GM23338 (cell line): ENCODE data around the gene ACYP1. TPM values are rescaled to one million over a fixed set of nuclear protein-coding genes. Genes with fewer than 3 reads are reported as not detected.

Experiments
- ATAC-seq: fragments of 200-7000 bp; cut with Tn5 transposase; 3 replicates; pipeline ENCODE4 v1.9.1; 2020
- DNase-seq: peaks from one replicate; pipeline ENCODE4 v3.0.0-alpha.2; 2015; ENCODE audit warnings: low spot score
- H2AFZ ChIP-seq: fragments of 200-600 bp; sonication (generic); 2 replicates; pipeline ENCODE4 v1.8.0; 2016; ENCODE audit warnings: antibody characterized with exemption, mild to moderate bottlenecking, moderate library complexity
- H3F3A ChIP-seq: fragments of 200-600 bp; sonication (generic); replicated peaks from 2 replicates; pipeline ENCODE4 v1.8.0; 2017; ENCODE audit warnings: antibody characterized with exemption, mixed run types, low read depth
- H3K27ac ChIP-seq: fragments of 200-600 bp; sonication (generic); 2 replicates; pipeline ENCODE4 v1.6.1; 2016; ENCODE audit warnings: low read depth
- H3K27me3 ChIP-seq: fragments of 200-600 bp; sonication (generic); 2 replicates; pipeline ENCODE4 v1.8.0; 2016; ENCODE audit warnings: mild to moderate bottlenecking, mixed run types, moderate library complexity; ENCODE audit not compliant: insufficient read depth
- H3K36me3 ChIP-seq: fragments of 200-600 bp; sonication (generic); 2 replicates; pipeline ENCODE4 v1.8.0; 2016; ENCODE audit warnings: mild to moderate bottlenecking; ENCODE audit not compliant: insufficient read depth
- H3K4me1 ChIP-seq: fragments of 200-600 bp; sonication (generic); 2 replicates; pipeline ENCODE4 v1.8.0; 2016; ENCODE audit warnings: mild to moderate bottlenecking, moderate library complexity; ENCODE audit not compliant: insufficient read depth
- H3K4me2 ChIP-seq: fragments of 200-600 bp; sonication (generic); 2 replicates; pipeline ENCODE4 v1.7.1; 2017; ENCODE audit warnings: mixed run types
- H3K4me3 ChIP-seq: fragments of 200-600 bp; sonication (generic); 2 replicates; pipeline ENCODE4 v1.6.1; 2016; ENCODE audit warnings: mixed run types
- H3K79me2 ChIP-seq: fragments of 200-600 bp; sonication (generic); replicated peaks from 2 replicates; pipeline ENCODE4 v1.8.0; 2017; ENCODE audit warnings: mild to moderate bottlenecking; ENCODE audit not compliant: insufficient read depth
- H3K9me2 ChIP-seq: fragments of 200-600 bp; sonication (generic); 2 replicates; pipeline ENCODE4 v1.8.0; 2017; ENCODE audit not compliant: insufficient read depth
- H4K20me1 ChIP-seq: fragments of 200-600 bp; sonication (generic); replicated peaks from 2 replicates; pipeline ENCODE4 v1.8.0; 2017; ENCODE audit warnings: mild to moderate bottlenecking; ENCODE audit not compliant: insufficient read depth
- H3K27ac Mint-ChIP-seq: 2 replicates; pipeline ENCODE4 v1.8.0; 2020; ENCODE audit warnings: inconsistent platforms, mild to moderate bottlenecking, moderate library complexity, mixed read lengths
- H3K27me3 Mint-ChIP-seq: 3 replicates; pipeline ENCODE4 v1.8.0; 2022; ENCODE audit warnings: low read depth, mild to moderate bottlenecking, moderate library complexity, mixed read lengths, inconsistent platforms; ENCODE audit not compliant: insufficient read depth, poor library complexity
- H3K36me3 Mint-ChIP-seq: 3 replicates; pipeline ENCODE4 v1.8.0; 2021; ENCODE audit warnings: low read depth, mild to moderate bottlenecking, inconsistent platforms, moderate library complexity, mixed read lengths
- H3K4me1 Mint-ChIP-seq: 3 replicates; pipeline ENCODE4 v1.8.0; 2020; ENCODE audit warnings: mild to moderate bottlenecking, inconsistent platforms, mixed read lengths
- H3K4me3 Mint-ChIP-seq: 3 replicates; pipeline ENCODE4 v1.8.0; 2021; ENCODE audit warnings: moderate library complexity, mild to moderate bottlenecking, inconsistent platforms, mixed read lengths
- H3K9me3 Mint-ChIP-seq: 3 replicates; pipeline ENCODE4 v1.8.0; 2020; ENCODE audit warnings: moderate library complexity, mild to moderate bottlenecking, inconsistent platforms, mixed read lengths
- ETS1 ChIP-seq: IDR thresholded peaks from 2 replicates; pipeline ENCODE4 v1.6.1; 2016; ENCODE audit warnings: antibody characterized with exemption
- NANOG ChIP-seq: IDR thresholded peaks from 2 replicates; pipeline ENCODE4 v1.6.1; 2016; ENCODE audit warnings: antibody characterized with exemption, borderline replicate concordance
- ZNF114 ChIP-seq: fragments of 250-450 bp; sonication (Bioruptor Pico); IDR thresholded peaks from 2 replicates; pipeline ENCODE4 v1.5.0; 2020; ENCODE audit warnings: mild to moderate bottlenecking, moderate library complexity
- ZNF331 ChIP-seq: fragments of 250-450 bp; sonication (Bioruptor Pico); IDR thresholded peaks from 2 replicates; pipeline ENCODE4 v1.5.0; 2020; ENCODE audit warnings: low read depth, mild to moderate bottlenecking, moderate library complexity
- polyA plus RNA-seq: library from polyadenylated mRNA; unstranded; fragments of >200 nt; fragmentation: Nextera tagmentation; extraction: Ambion mirVana; gene quantifications from 2 replicates; pipeline ENCODE4 v1.2.1, GENCODE V29; 2016
- total RNA-seq: library from RNA; depleted of rRNA; stranded (reverse); fragments of >200 nt; shearing (Covaris generic); gene quantifications from 2 replicates; pipeline ENCODE4 v1.2.3, GENCODE V29; 2014
- TF ChIP-seq, protein P1 (sequence below): fragments of 250-450 bp; sonication (Bioruptor Pico); IDR thresholded peaks from 2 replicates; pipeline ENCODE4 v1.5.0; 2020; ENCODE audit warnings: mild to moderate bottlenecking, moderate library complexity
- TF ChIP-seq, protein P2 (sequence below), 2 experiments: fragments of 200-600 bp in 1 of 2; sonication (generic) in 1 of 2; conservative IDR thresholded peaks; 2 replicates each; pipeline versions ENCODE4 v1.5.1 to v1.6.1; 2016 to 2017; ENCODE audit warnings: antibody characterized with exemption in 2 of 2, low read depth in 2 of 2, mild to moderate bottlenecking in 2 of 2, moderate library complexity in 1 of 2

ACYP1 gene
- total and polyA plus RNA-seq, 2 experiments from 2014 or later: 18.4 to 104 TPM

DNA sequence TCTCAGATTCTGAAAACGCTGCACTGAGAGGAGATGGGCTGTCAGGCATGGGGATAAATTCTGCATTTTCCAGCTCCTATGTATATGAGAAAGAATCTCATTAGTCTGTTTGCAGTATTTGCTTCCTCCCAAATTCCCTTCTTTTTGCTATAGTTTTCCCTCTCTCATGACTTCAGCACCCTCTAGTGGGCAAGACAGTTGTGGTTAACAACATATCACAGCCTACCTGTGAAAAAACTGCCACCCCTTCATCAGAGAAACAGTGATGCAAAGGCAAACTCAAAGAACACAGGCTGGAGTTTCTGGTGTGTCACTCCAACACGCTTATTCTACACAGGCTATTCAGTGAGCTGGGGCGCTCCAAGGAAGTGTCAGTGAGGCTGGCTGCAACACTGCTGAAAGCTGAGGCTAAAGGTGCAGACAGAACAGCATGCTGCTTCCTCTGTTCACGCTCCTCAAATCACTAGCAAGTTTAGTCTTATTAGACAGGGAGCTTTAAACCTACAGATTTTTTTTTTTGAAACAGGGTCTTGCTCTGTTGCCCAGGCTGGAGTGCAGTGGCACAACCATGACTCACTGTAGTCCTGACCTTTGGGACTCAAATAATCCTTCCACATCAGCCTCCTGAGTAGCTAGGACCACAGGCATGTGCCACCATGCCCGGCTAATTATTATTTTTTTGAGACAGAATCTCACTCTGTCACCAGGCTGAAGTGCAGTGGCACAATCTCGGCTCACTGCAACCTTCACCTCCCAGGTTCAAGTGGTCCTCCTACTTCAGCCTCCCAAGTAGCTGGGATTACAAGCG lies 24.9 kb upstream of the ACYP1 start:
- H3K9me3 Mint-ChIP-seq: no peaks in the 10 kb centered on the region; the same call in 2 of the 3 replicates
- Histone ChIP-seq H3K27me3 (no peaks in the 10 kb centered on the region), H2AFZ (no peak overlapping the region), H3K4me1 (no peaks in the 10 kb centered on the region; the same call in 1 of the 2 replicates), H3K27ac (no peak overlapping the region), H3K9me2 (no peaks in the 10 kb centered on the region), H3K36me3 (peaks cover 26% of the 10 kb centered on the region), H3K4me2 (no peak overlapping the region), H4K20me1 (0 out of 2 replicates have a peak, but pooled peaks cover 6% of the 10 kb centered on the region), H3F3A (0 out of 2 replicates have a peak, but pooled peaks cover 3% of the 10 kb centered on the region), H3K4me3 (no peak overlapping the region), H3K79me2 (no peaks in the 10 kb centered on the region)
- H3K27ac Mint-ChIP-seq: no peak overlapping the region
- no peak overlapping the region for H3K4me3 Mint-ChIP-seq
- H3K36me3 Mint-ChIP-seq: peaks cover 68% of the 10 kb centered on the region
- DNase-seq (peak; percentile 89), ATAC-seq (peak; percentile 87)
- TF ChIP-seq, protein P1, sequence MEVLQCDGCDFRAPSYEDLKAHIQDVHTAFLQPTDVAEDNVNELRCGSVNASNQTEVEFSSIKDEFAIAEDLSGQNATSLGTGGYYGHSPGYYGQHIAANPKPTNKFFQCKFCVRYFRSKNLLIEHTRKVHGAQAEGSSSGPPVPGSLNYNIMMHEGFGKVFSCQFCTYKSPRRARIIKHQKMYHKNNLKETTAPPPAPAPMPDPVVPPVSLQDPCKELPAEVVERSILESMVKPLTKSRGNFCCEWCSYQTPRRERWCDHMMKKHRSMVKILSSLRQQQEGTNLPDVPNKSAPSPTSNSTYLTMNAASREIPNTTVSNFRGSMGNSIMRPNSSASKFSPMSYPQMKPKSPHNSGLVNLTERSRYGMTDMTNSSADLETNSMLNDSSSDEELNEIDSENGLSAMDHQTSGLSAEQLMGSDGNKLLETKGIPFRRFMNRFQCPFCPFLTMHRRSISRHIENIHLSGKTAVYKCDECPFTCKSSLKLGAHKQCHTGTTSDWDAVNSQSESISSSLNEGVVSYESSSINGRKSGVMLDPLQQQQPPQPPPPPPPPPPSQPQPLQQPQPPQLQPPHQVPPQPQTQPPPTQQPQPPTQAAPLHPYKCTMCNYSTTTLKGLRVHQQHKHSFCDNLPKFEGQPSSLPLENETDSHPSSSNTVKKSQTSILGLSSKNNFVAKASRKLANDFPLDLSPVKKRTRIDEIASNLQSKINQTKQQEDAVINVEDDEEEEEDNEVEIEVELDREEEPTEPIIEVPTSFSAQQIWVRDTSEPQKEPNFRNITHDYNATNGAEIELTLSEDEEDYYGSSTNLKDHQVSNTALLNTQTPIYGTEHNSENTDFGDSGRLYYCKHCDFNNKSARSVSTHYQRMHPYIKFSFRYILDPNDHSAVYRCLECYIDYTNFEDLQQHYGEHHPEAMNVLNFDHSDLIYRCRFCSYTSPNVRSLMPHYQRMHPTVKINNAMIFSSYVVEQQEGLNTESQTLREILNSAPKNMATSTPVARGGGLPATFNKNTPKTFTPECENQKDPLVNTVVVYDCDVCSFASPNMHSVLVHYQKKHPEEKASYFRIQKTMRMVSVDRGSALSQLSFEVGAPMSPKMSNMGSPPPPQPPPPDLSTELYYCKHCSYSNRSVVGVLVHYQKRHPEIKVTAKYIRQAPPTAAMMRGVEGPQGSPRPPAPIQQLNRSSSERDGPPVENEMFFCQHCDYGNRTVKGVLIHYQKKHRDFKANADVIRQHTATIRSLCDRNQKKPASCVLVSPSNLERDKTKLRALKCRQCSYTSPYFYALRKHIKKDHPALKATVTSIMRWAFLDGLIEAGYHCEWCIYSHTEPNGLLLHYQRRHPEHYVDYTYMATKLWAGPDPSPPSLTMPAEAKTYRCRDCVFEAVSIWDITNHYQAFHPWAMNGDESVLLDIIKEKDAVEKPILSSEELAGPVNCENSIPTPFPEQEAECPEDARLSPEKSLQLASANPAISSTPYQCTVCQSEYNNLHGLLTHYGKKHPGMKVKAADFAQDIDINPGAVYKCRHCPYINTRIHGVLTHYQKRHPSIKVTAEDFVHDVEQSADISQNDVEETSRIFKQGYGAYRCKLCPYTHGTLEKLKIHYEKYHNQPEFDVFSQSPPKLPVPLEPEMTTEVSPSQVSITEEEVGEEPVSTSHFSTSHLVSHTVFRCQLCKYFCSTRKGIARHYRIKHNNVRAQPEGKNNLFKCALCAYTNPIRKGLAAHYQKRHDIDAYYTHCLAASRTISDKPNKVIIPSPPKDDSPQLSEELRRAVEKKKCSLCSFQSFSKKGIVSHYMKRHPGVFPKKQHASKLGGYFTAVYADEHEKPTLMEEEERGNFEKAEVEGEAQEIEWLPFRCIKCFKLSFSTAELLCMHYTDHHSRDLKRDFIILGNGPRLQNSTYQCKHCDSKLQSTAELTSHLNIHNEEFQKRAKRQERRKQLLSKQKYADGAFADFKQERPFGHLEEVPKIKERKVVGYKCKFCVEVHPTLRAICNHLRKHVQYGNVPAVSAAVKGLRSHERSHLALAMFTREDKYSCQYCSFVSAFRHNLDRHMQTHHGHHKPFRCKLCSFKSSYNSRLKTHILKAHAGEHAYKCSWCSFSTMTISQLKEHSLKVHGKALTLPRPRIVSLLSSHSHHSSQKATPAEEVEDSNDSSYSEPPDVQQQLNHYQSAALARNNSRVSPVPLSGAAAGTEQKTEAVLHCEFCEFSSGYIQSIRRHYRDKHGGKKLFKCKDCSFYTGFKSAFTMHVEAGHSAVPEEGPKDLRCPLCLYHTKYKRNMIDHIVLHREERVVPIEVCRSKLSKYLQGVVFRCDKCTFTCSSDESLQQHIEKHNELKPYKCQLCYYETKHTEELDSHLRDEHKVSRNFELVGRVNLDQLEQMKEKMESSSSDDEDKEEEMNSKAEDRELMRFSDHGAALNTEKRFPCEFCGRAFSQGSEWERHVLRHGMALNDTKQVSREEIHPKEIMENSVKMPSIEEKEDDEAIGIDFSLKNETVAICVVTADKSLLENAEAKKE (CRISPR knock-in tag): no peak
- TF ChIP-seq, protein P2, sequence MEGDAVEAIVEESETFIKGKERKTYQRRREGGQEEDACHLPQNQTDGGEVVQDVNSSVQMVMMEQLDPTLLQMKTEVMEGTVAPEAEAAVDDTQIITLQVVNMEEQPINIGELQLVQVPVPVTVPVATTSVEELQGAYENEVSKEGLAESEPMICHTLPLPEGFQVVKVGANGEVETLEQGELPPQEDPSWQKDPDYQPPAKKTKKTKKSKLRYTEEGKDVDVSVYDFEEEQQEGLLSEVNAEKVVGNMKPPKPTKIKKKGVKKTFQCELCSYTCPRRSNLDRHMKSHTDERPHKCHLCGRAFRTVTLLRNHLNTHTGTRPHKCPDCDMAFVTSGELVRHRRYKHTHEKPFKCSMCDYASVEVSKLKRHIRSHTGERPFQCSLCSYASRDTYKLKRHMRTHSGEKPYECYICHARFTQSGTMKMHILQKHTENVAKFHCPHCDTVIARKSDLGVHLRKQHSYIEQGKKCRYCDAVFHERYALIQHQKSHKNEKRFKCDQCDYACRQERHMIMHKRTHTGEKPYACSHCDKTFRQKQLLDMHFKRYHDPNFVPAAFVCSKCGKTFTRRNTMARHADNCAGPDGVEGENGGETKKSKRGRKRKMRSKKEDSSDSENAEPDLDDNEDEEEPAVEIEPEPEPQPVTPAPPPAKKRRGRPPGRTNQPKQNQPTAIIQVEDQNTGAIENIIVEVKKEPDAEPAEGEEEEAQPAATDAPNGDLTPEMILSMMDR (conservative IDR thresholded peaks at IDR 0.05; ENCODE audit: low read depth in 2 of 2): peak; percentile 88 to 90
- no peak for TF ChIP-seq ZNF114
- TF ChIP-seq NANOG: no peak
- no peak for TF ChIP-seq ZNF331
- no peak for TF ChIP-seq ETS1
- H3K4me1 Mint-ChIP-seq: peaks cover 6% of the 10 kb centered on the region; the same call in 2 of the 3 replicates
- no peaks in the 10 kb centered on the region for H3K27me3 Mint-ChIP-seq
